ENCODE data around the gene DSCAM.

The DSCAM gene

GRCh38 chr21:40276001-40276400 is 571.0 kb downstream of the DSCAM start:
- no peak for TF ChIP-seq CTCF (IDR thresholded peaks at IDR 0.05)

GRCh38 chr21:40272037-40272436 is 574.9 kb downstream of the DSCAM start:
- TF ChIP-seq CTCF (IDR thresholded peaks at IDR 0.05) = no peak

- no peak for TF ChIP-seq CTCF (IDR thresholded peaks at IDR 0.05)
These were observed 575.8 kb downstream of the DSCAM start for GRCh38 chr21:40271164-40271563.

- no peak for TF ChIP-seq CTCF (IDR thresholded peaks at IDR 0.05)
These were observed 576.9 kb downstream of the DSCAM start for GRCh38 chr21:40270047-40270446.

GRCh38 chr21:40269239-40269638 is 577.7 kb downstream of the DSCAM start:
- no peak for TF ChIP-seq CTCF (IDR thresholded peaks at IDR 0.05)

GRCh38 chr21:40257342-40257741 is 589.6 kb downstream of the DSCAM start:
- no peak for TF ChIP-seq CTCF (IDR thresholded peaks at IDR 0.05)

- TF ChIP-seq CTCF (IDR thresholded peaks at IDR 0.05) = no peak
These were observed 591.2 kb downstream of the DSCAM start for GRCh38 chr21:40255518-40256444.
